ENCODE data around the gene SERPINA12.

The SERPINA12 gene

DNA sequence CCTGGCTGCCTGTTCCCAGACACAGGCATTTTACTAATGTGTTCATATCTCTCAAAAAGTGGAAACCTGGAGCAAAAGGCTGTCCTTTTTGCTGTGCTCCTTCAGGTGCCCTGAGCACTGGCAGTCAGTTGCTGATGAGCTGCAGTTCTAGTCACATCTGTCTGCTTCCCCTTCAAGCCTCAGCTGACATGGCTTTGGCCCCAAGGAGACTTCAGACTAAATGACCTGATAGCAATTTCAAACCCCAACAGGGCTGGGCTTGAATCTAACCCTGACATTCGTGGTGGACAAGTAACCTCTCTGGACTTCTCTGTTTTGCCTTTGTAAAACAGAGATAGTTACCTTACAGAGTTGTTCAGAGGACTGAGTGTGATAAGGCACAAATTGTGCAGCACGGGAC lies 39.0 kb downstream of the SERPINA12 start:
- DNase-seq (ENCODE audit: extremely low spot score, insufficient read length, low read depth) (no peak), FAIRE-seq (no peak)

DNA sequence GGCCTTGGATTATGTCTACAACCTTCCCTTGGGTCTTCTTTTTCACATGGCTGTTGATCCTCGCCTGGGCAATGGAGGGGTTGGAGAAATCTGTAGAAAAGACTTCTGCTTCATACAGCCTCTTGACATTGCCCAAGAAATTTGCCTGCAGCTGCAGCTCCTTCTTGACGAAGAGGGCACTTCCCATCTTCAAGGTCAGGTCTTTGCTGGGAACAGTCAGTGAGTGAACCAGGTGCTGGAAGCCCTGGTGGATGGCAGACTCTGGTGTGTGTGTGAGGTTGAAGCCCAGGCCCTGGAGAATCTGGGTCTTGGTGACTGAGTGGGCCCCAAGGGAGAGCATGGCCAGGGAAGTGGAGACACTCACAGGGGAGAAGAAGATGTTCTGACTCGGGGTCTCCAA lies 40.0 kb downstream of the SERPINA12 start:
- FAIRE-seq (no peak), DNase-seq (ENCODE audit: extremely low spot score, insufficient read length, low read depth) (no peak)

DNA sequence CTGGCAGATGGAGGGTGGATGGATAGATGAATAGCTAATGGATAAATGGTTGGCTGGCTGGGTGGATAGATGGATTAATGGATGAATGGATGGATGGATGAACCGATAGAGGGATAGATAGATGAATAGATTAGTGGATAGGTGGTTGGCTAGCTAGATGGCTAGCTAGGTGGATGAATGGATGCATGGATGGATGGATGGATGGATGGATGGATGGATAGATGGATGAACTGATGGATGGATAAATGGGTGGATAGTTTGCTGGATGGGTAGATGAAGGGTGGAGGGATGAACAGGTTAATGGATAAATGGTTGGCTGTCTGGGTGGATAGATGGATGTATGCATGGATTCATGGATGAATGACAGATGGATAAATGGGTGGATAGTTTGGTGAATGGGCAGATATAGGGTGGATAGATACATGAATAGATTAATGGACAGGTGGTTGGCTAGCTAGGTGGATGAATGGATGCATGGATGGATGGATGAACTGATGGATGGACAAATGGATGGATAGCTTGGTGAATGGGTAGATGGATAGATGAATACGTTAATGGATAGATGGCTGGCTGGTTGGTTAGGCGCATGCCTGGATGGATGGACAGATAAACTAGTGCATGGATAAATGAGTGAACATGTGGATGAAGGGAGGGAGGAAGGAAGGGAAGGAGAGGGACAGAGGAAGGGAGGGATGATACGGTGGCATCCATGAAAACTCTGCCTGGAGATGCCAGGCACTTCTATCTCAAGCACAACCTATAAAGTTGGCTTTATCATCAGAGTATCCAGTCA lies 41.3 kb downstream of the SERPINA12 start:
- no peak for FAIRE-seq

DNA sequence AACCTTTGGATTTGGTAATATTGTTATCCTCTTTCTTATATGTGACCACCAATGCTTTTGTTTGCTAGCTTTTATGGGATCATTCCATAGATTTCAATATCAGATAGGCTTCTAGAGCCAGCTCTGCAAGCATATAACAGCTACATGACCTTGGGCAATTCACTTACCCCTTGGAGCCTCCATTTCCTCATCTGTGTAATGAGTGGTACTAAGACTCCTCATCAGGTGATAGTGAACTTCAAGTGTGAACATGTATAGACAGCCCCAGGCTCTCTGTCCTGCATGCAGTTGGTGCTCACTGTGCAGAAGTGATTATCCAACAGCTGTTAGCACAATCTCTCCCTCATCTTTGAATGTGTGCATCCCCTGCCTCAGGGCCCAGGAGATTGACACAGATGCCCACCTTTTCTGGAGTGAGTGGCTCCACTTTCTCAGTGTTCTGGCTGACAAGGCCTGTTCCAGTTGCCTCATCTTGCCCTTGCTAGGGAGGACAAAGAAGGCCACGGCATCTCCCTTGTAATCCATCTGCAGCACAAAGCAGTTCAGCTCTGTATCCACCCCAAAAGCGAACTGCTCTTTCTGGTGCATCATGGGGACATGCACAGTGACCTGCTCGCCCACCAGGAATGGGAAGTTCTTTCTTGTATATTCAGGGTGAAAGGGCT lies 42.4 kb downstream of the SERPINA12 start:
- FAIRE-seq: no peak
- no peak for DNase-seq (ENCODE audit: extremely low spot score, insufficient read length, low read depth)

More for the DNA sequence above, 41.3 kb downstream of the SERPINA12 start:
- DNase-seq (ENCODE audit: extremely low spot score, insufficient read length, low read depth): no peak

DNA sequence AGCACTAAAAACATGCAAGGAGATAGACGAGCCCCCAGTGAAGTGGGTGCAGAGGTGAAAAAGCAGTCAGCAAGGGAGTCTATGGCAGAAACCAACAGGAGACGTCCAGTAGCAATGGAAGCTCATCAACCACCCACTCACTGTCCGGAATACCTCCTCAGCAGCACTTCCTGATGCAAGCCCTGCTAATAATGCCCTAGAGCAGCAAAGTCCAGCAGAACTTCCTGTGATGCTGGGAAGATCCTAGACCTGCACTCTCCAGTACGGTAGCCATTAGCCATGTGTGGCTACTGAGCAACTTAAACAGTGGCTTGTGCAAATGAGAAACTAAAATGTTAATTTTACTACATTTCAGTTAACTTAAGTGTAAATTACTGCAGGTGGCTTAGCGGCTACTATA lies 44.2 kb downstream of the SERPINA12 start:
- FAIRE-seq (no peak), DNase-seq (ENCODE audit: extremely low spot score, insufficient read length, low read depth) (no peak)

DNA sequence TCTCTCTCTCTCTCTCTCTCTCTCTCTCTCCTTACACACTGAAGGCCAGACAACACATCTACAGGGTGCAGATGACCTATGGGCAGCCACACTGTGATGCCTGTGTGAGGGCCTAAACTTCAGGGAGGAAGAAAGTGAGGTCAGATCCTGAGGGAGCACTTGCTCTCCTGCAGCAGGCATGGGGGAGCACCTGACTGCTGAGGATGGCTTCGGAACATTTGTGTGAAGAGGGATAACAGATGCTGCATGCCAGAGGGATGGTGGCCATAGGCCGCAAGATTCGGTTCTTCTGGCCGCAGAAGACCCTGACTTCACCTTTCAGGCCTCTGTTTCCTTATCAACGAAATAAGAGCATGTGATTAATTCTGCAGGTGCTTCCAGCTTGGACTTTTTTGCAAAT lies 45.0 kb downstream of the SERPINA12 start:
- DNase-seq (ENCODE audit: extremely low spot score, insufficient read length, low read depth) (no peak), FAIRE-seq (no peak)

DNA sequence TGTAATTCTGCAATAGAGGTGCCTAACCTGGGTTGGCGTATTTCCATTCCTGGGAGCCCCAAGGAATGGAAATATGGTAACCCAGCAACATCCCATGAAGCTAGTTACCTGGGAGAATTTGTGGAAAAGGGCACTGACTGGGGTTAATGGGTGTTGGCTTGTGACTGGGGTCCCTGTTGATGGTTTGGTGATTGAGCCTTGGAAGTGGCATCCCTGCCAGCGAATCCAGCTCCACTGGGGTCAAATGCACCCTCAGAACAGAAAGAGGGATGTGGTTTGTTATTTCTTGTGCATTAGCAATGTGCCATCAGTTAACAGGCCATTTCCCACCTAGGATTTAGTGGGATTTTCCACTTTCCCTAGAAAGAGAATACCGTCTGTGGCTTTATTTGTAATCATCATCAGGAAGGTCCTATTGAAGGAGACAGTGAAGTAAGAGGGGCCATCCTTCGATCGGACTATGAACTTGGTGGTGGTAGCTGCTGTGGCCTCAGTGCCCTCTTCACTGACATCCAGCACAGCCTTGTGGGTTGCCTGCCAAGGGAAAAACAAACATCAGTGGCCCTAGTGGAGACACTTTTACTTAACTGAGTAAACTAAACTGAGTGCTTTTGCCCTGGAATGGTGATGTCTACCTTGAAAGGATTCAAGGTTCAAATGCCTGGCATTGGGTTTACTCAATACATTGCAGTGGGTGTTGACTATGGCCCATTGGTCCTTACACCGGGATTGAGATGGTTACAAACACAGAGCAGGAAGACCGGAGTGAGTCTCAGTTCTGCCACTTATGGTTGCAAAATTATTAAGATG lies 46.3 kb downstream of the SERPINA12 start:
- DNase-seq (ENCODE audit: extremely low spot score, insufficient read length, low read depth) (no peak), FAIRE-seq (no peak)

DNA sequence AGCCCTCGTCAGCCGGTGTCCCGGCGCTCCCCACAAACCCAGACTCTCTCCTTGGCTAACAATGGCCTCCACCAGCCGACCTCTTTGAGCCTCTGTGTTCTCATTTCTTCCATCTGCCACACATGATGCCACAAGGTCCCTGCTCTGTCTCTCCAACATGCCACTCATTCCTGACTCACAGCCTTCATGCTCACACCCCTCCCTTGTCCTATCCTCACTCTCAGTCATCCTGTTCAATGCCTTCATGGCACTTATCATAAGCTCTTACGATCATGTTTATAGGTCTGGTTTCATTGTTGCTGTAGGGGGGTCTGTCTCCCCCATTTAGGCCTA lies 47.1 kb downstream of the SERPINA12 start:
- DNase-seq (ENCODE audit: extremely low spot score, insufficient read length, low read depth) (no peak), FAIRE-seq (no peak)

DNA sequence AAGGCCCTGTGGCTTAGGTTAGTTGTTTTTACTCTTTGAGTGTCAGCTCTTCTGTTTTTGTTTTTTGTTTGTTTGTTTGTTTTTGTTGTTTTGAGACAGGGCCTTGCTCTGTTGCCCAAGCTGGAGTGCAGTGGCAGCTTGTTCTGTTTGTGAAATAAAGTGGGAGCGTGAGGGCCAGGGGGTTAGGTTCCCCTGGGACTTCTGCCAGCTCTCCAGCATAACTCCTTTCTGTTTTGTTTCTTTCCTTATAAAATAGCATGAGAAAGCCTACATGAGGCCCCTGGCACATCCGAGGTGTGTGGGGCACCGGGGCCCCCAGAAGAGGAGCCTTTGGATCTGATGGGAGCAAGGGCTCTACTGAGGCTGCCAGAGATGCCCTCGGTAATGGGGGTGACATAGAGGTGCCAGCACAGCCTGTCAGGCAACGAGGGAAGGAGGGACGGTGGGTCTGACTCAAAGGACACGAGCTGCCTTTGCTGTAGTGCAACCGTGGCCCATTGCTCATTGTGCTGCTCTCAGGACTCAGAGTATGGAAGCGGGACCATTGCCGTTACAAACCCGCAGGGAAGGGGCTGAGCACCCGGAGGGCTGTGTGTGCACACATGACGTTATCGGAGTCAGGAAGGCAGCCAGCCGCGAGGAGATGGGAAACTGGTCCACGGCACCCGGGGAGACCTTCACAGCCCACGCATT lies 47.6 kb downstream of the SERPINA12 start:
- FAIRE-seq: no peak
- no peak for DNase-seq (ENCODE audit: extremely low spot score, insufficient read length, low read depth)

DNA sequence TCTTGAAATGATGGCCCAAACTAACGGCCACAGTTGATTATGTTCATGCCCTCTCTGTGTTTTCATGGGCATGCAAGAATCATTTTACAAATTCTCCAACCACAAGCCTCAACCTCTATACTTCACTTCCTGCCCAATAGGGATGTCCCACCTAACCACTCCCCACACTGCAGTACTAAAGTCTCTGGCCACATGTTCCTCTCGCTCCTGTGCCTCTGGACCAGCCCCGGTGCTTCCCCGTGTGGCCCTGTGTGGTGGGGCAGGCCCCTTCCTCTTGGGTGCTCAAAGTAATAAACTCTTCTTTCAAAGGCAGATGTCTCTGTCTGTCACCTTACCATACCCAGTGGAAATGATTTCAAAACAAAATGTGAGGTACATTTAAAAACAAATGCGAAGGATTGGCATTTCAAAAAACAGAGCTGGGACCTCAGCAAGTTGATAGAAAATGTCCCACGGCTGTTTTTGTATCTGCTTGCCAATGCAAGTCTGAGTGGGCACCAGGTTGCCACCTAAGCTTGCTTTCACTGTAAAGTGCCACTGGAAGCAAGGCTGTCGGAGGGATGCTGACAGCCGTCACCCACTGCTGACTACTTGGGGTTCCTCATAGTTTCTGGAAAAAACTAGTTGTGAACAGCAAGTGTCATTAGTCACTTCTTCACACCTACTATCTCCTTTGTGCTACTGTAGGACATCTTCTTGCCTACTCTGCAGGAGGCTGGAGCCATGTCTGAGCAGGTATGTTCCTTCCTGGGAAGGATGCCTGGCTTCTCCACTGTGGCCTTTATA lies 48.4 kb downstream of the SERPINA12 start:
- FAIRE-seq: no peak
- DNase-seq (ENCODE audit: extremely low spot score, insufficient read length, low read depth): no peak

DNA sequence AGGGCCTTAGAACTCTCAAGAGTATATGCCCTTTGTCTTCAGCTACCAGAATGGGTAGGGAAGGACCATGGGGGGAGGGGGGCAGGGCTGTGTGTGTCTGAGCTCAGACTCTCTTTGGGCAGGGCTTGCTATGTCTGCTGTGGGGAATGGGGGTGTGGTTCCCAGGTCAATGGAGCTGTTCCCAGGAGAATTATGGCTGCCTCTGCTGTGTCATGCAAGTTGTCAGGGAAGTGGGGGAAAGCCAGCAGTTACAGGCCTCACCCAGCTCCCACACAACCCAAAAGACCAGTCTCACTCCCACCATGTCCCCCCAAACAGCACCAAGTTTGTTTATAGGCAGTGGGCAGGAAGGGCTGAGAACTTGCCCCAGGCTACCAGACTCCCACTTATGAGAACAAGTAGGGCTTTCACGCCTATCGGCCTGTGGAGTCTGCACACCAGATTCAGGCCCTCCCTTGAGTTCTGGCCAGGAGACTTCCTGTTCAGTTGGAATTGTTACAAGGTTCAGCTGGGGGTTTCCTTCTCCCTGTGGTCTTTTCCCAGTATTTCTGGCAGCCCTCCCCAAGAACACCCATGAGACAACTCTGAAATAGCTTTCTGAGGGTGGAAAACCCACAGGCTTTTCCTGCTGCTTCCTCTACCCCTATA lies 50.6 kb downstream of the SERPINA12 start:
- DNase-seq (ENCODE audit: extremely low spot score, insufficient read length, low read depth): no peak

DNA sequence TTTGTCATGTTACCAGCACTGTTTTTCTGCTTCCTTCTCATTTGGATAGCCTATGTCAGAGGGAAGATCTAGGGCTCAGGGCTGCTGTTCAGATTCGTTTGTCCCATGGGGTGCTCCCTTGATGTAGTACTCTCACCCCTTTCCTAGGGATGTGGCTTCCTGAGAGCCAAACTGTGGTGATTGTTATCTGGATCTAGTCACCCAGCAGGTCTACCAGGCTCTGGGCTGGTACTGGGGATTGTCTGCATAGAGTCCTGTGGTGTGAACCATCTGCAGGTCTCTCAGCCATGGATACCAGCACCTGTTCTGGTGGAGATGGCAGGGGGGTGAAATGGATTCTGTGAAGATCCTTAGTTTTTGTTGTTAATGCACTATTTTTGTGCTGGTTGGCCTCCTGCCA lies 51.2 kb downstream of the SERPINA12 start:
- no peak for FAIRE-seq
- no peak for DNase-seq (ENCODE audit: extremely low spot score, insufficient read length, low read depth)

More for the DNA sequence above, 50.6 kb downstream of the SERPINA12 start:
- FAIRE-seq: no peak

DNA sequence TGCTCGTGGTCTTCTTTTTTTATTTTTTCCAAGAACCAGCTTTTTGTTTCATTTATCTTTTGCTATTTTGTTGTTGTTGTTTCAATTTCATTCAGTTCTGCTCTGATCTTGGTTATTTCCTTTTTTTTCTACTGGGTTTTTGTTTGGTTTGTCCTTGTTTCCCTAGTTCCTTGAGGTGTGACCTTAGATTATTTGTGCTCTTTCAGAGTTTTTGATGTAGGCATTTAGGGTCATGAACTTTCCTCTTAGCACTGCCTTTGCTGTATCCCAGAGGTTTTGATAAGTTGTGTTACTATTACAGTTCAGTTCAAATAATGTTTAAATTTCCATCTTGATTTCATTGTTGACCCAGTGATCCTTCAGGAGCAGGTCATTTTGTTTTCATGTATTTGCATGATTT lies 53.3 kb downstream of the SERPINA12 start:
- FAIRE-seq (no peak), DNase-seq (ENCODE audit: extremely low spot score, insufficient read length, low read depth) (no peak)

DNA sequence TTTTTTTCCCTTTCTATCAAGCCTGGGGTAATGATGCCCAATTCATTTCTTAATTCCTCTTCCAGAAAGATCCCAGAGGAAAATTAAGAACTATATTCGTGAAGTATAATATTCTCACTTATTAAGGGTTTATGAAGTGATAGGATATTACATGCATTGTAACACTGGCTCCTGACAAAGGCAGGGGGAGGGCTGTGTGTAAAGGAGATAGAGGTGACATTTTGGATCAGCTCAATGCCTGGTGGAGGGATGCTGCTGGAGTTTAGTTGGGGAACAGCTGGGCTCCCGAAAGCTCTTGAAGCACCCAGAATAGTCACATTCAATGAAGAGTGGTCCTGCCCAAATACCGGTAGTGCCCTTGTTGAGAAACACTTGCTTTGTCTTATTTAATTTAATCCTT lies 57.4 kb downstream of the SERPINA12 start:
- no peak for DNase-seq (ENCODE audit: extremely low spot score, insufficient read length, low read depth)
- FAIRE-seq: no peak

DNA sequence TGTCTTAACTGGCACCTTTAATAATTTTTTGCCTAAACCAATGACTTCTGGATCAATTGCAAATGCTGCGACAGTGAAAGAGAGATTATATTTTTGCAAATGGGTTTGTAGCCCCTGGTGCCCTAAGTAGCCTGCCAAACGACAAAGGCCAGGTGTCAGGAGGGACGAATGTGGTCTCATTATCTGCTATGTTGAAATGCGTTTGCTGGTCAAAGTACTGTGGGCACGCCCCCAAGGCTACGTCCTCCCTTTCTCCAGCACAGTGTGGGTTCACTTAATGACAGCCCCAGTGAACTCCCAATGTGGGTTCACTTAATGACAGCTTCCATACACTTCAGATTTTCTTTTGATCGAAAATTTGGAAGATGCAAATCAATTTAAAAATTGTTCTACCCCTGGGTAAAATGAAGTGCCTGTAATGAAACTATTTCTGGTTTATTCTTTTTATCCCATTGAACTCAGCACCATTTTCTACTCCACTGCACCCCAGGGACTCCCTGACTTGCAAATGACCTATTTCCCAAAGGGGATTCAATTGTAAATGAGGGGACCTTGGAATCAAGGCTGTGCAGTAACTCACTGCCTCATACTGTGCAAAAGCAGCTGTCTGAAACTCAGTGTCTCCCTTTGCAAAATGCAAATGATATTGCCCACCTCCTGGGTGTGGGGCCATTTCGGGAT lies 58.0 kb downstream of the SERPINA12 start:
- no peak for DNase-seq (ENCODE audit: extremely low spot score, insufficient read length, low read depth)

DNA sequence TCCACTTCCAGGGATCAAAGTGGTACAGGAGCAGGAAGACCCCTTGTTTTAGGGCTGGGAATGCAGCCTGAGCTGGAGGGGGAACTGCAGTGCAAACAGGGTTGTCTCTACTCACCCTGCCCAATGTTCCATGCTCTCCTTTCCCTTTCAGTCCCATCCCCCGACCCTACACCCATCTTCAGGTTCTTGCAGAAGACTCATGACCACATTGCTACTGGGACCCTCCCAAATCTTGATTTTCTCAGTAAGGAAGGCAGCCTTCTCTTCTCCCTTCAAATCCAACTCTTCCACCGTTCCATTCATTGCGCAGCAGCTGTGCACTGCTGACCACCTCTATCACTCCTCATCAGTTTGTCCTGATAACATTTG lies 58.6 kb downstream of the SERPINA12 start:
- DNase-seq (ENCODE audit: extremely low spot score, insufficient read length, low read depth): no peak

More for the DNA sequence above, 58.0 kb downstream of the SERPINA12 start:
- FAIRE-seq: no peak

DNA sequence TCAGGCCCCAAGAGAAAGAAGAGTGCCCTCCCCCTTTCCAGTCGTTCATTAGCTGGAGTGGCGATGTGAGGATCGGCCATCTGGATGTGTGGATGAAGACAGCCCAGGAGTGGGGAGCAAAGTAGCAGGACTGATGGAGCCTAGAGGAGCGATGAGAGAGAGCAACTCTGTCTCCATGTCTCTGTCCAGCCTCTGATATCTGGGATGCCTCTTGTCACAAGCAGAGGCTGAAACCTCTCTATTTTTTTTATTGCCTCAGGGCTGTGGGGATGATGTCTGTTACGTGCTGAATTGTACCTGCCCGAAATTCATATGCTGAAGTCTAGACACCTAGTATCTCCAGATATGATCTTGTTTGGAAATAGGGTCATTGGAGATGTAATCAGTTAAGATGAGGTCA lies 59.3 kb downstream of the SERPINA12 start:
- FAIRE-seq (no peak), DNase-seq (ENCODE audit: extremely low spot score, insufficient read length, low read depth) (no peak)

More for the DNA sequence above, 58.6 kb downstream of the SERPINA12 start:
- no peak for FAIRE-seq

DNA sequence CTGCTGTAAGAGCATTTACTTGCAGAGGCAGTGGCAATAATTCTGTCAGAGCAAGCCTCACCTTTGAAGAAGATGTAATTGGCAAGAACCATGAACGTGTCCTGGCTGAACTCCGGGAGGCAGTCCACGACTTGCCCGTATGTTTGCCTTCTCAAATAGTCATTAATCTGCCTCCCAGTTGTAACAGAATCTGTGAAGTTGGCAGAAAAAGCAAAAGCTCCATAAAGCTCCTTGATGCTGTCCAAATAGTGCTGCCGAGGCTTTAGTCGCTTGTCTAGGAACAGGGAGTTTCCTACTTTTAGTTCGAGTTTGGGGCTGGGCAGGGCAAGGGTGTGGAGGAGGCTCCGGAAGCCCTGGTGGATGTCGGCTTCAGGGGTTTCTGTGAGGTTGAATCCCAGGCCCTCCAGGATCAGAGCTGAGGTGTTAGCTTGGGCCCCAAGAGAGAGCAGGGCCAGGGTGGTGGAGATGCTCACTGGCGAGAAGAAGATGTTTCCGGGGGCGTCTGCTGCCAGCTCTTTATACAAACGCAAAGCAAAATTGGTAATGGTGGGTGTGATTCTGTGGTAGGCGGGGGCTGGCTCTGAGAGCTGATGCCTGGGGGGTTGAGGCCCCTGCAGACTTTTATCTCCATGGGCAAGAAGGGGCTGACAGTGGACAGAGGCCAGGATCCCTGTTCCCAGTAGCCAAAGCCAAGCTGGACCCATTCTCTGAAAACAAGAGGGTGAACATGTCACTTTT lies 61.0 kb downstream of the SERPINA12 start:
- FAIRE-seq (no peak), DNase-seq (ENCODE audit: extremely low spot score, insufficient read length, low read depth) (no peak)

All from GM18507 (cell line).